Stimulated activated CD8-positive, alpha-beta memory T cell treated with anti-CD3 and anti-CD28 coated beads, Interleukin-12 subunit alpha, Interleukin-12 subunit beta, amount 100 ng/mL, for 24 hours (primary cell): ENCODE data around the gene ZNF443.
"Not testable (repeated sequence)": the region's sequence is repeated elsewhere in the genome, so short reads cannot be mapped to it uniquely, and the experiment has no call there.

Experiments
- DNase-seq: peaks from one replicate; pipeline ENCODE4 v3.0.0-alpha.2; 2020; ENCODE audit errors: extremely low read depth

Gene ZNF443

DNA sequence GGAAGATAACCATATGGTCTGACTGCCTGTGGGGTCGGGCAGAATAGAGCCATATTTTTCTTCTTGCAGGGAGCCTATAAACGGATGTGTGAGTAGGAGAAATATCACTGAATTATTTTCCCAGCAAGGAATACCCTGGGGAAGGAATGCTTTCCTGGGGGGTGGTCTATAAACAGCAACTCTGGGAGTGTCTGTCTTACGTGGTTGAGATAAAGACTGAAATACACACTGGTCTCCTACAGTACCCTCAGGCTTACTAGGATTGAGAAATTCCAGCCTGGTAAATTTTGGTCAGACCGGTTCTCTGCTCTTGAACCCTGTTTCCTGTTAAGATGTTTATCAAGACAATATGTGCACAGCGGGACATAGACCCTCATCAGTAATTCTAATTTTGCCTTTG lies 23.5 kb downstream of the ZNF443 start:
- not testable (repeated sequence) for DNase-seq

DNA sequence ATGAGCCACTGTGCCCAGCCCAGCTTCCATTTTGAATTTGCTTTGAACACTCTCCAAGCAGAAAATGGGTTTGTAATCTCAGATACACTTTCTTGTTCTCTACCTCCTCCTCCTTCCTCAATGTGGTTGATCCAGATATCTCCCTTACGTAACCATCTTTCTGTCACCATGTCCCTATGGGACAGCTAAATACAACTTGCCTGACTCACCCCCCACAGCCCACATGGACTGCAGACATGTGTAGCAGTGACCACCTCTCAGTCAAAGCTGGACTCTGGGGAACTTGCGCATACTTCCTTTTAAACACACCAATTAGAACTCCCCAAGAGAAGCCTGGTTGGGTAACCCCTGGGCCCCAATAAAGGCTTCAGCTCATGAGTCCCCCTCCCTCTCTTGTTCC lies 28.9 kb downstream of the ZNF443 start:
- DNase-seq = no peak

DNA sequence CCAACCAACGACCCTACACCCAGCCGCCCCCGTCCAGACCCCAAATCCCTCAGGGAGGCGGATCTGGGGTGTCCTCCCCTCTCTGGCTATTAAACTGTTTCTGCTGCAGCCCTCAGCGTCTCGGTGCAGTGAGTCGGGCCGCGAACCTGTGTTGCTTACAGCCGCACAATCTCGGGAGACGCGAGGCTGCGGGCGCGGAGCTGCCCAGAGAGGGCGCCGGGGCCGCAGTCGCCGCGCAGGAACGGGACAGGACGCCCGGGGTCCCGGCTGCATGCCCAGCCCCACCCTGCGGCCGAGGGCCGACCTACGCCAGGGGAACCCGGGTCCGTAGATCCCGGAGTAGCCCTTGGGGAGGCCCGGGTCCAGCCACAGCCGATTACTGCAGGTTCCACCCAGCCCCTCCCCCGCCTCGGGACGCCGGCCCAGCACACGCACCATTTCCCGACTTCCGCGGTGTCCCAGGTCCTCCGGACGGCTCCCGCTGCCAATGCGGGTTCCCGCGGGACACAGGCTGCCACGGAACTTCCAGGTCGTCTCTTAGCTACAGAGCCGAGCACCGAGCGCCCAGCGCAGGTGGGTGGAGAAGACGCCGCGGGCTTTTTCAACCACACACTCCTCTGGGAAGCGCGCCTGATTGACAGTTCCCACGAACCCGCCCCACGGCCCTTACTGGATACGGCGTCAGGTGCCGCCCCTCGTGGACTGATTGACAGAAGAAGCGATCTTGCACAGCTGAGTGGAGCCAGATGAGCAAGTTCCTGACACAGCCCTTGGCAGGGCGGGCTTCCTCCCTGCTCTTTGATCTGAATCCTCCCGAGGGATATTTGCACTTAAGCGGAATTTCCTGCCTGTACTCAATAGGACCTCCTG lies 40.0 kb downstream of the ZNF443 start, which contains the start of gene ZNF799:
Gene ZNF799 (minus strand): TSS at position 639 of the 870 bp plus-strand sequence. CDS start 201 bp downstream, at position 438.
- peak; percentile 71 for DNase-seq

DNA sequence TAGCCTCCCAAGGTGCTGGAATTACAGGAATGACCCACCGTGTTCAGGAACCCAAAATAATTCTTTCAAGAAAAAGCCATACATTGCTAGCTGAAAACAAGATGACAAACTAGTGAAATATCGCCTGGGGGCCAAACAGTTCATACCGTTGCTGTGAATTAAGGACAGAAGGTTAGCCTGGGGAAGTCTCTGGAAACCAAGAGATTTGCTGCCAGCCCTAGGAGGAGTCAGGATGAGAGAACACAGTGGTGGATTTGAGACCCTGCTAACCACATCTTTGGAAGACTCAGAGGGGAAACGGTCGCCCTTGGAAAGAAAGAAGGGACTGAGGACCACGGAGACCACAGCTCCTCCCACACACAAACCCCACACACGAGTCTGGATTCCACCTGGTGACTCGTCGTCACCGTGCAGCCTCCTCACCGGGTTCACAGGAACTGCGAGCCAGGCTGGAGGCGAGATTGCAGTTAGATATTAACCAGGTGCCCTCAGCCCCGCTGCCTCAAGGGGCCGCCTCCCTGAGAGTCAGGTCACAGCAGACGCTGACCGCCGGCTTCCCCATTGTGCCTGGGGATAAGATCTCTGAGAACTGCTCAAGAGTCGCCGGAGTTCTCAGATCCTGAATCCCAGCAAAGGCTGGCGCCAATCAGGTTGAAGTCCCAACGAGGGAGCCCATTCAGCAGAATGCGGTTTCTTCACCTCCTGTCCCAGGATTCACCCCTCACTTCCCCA lies 40.8 kb downstream of the ZNF443 start:
- DNase-seq = not testable (repeated sequence)

DNA sequence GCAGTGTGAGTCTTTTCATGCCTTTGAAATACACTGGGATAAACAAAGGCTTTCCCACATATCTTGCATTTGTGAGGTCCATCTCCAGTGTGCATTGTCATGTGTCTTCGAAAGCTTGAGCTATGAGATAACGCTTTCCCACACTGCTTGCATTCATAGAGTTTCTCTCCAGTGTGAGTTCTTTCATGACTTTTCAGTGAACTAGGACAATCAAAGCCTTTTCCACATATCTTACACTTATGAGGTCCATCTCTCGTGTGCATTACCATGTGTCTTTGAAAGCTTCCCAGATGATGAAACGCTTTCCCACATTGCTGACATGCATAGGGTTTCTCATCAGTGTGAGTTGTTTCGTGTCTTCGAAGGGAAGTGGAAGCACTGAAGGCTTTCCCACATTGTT lies 49.7 kb downstream of the ZNF443 start:
- DNase-seq = not testable (repeated sequence)

DNA sequence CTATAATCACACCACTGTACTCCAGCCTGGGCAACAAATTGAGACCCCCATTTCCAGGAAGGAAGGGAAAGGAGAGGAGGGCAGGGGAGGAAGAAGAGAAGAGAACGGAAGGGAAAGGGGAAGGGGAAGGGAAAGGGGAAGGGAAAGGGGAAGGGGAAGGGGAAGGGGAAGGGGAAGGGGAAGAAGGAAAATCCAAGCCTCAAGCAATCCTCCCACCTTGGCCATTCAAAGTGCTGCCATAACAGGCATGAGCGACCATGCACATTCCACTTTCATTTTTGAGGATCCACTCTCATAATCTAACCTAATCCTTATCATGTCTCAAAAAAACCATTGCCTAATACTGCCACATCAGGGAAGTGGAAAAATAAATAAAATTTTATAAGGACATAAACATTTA lies 54.5 kb downstream of the ZNF443 start:
- not testable (repeated sequence) for DNase-seq

DNA sequence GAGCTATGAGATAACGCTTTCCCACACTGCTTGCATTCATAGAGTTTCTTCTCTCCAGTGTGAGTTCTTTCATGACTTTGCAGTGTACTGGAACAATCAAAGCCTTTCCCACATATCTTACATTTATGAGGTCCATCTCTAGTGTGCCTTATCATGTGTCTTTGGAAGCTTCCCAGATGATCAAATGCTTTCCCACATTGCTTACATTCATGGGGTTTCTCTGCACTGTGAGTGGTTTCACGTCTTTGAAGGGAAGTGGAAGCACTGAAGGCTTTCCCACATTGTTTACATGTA lies 60.4 kb downstream of the ZNF443 start:
- no peak for DNase-seq

DNA sequence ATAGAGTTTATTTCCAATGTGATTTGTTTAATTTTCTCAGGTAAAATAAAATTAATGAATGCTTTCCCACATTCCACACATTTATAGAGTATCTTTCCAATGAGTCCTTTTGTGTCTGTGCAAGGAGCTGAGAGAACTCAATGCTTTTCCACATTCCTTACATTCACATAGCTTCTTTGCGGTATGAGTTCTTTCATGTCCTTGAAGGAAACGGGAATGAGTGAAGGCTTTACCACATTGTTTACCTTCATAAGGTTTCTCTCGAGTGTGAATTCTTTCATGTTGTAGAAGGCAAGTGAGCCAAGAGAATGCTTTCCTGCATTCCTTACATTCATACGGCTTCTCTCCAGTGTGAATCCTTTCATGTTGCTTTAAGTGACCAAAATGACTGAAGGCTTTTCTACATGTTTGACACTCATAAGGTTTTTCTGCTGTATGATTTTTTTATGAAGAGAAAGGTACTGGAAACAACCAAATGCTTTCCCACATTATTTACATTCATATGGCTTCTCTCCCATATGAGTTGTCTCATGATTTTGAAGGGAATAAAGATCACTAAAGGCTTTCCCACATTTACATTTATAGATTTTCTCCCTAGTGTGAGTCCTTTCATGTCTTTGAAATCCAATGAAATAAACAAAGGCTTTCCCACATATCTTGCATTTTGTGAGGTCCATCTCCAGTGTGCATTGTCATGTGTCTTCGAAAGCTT lies 60.9 kb downstream of the ZNF443 start:
- DNase-seq = no peak
